DOHH2 (cell line): Measurements from ENCODE around the gene MRPL40.

Experiments used
- H3F3A ChIP-seq: fragments of 200-600 bp; sonication (generic), shearing (Covaris generic); 2 replicates; pipeline ENCODE4 v1.6.0; 2016; ENCODE audit warnings: antibody characterized with exemption, mild to moderate bottlenecking; ENCODE audit not compliant: control insufficient read depth, insufficient read depth
- H3K27ac ChIP-seq: fragments of 200-600 bp; sonication (generic); 2 replicates; pipeline ENCODE4 v1.5.1; 2014; ENCODE audit warnings: low read depth, mild to moderate bottlenecking, low read length, moderate library complexity
- H3K27me3 ChIP-seq: fragments of 200-600 bp; sonication (generic); 2 replicates; pipeline ENCODE4 v1.6.1; 2014; ENCODE audit warnings: mild to moderate bottlenecking, low read length, mixed read lengths; ENCODE audit not compliant: control insufficient read depth
- H3K36me3 ChIP-seq: fragments of 200-600 bp; sonication (generic); 2 replicates; pipeline ENCODE4 v1.6.1; 2014; ENCODE audit warnings: mild to moderate bottlenecking, low read length, moderate library complexity, mixed read lengths; ENCODE audit not compliant: control insufficient read depth
- H3K4me1 ChIP-seq: fragments of 200-600 bp; sonication (generic); 2 replicates; pipeline ENCODE4 v1.6.1; 2014; ENCODE audit warnings: mild to moderate bottlenecking, low read length, mixed read lengths; ENCODE audit not compliant: control insufficient read depth
- H3K4me2 ChIP-seq: fragments of 200-600 bp; sonication (generic); 2 replicates; pipeline ENCODE4 v1.6.0; 2014; ENCODE audit warnings: mild to moderate bottlenecking, low read length, moderate library complexity
- H3K4me3 ChIP-seq: fragments of 200-600 bp; sonication (generic); 2 replicates; pipeline ENCODE4 v1.5.1; 2014; ENCODE audit warnings: mild to moderate bottlenecking, low read length, mixed read lengths
- H3K79me2 ChIP-seq: fragments of 200-600 bp; sonication (generic); 2 replicates; pipeline ENCODE4 v1.6.1; 2014; ENCODE audit warnings: mild to moderate bottlenecking, low read length, mixed read lengths; ENCODE audit not compliant: control insufficient read depth
- H3K9me2 ChIP-seq: fragments of 200-600 bp; sonication (generic); replicated peaks from 2 replicates; pipeline ENCODE4 v1.6.1; 2014; ENCODE audit warnings: mild to moderate bottlenecking, low read length, mixed read lengths; ENCODE audit not compliant: control insufficient read depth
- H3K9me3 ChIP-seq: fragments of 200-600 bp; sonication (generic); 2 replicates; pipeline ENCODE4 v1.6.1; 2014; ENCODE audit warnings: antibody characterized with exemption, low read length, mixed read lengths; ENCODE audit not compliant: control insufficient read depth, insufficient read depth
- H4K20me1 ChIP-seq: fragments of 200-600 bp; sonication (generic); 2 replicates; pipeline ENCODE4 v1.6.0; 2014; ENCODE audit warnings: low read depth, mild to moderate bottlenecking, antibody characterized with exemption, low read length, moderate library complexity; ENCODE audit not compliant: control insufficient read depth, insufficient read depth
- CTCF ChIP-seq: fragments of 200-600 bp; sonication (generic); IDR thresholded peaks from one replicate; pipeline ENCODE4 v1.5.1; 2014; ENCODE audit warnings: antibody characterized with exemption, mild to moderate bottlenecking, low read depth, low read length; ENCODE audit not compliant: poor library complexity, severe bottlenecking
- EZH2phosphoT487 ChIP-seq: fragments of 200-600 bp; sonication (generic); IDR thresholded peaks from 2 replicates; pipeline ENCODE4 v1.6.1; 2017; ENCODE audit warnings: borderline replicate concordance, mild to moderate bottlenecking, antibody characterized with exemption, low read length, moderate library complexity, mixed read lengths

MRPL40 gene

GRCh38 chr22:19466126-19466716, 33.9 kb downstream of the MRPL40 start:
- no peak for TF ChIP-seq CTCF
- TF ChIP-seq EZH2phosphoT487 = no peak
- Histone ChIP-seq H3K79me2 (no peaks in the 10 kb centered on the region), H3K36me3 (peaks cover 86% of the 10 kb centered on the region), H3K9me2 (no peaks in the 10 kb centered on the region), H3K27ac (no peak overlapping the region), H3K4me1 (no peaks in the 10 kb centered on the region), H3F3A (no peaks in the 10 kb centered on the region), H3K4me2 (no peak overlapping the region), H3K4me3 (no peak overlapping the region), H3K9me3 (no peaks in the 10 kb centered on the region), H4K20me1 (no peaks in the 10 kb centered on the region), H3K27me3 (no peaks in the 10 kb centered on the region)

GRCh38 chr22:19466848-19467752, 34.8 kb downstream of the MRPL40 start:
- Histone ChIP-seq H3K27ac (no peak overlapping the region), H3K27me3 (no peaks in the 10 kb centered on the region), H3K9me3 (no peaks in the 10 kb centered on the region), H3K4me3 (no peak overlapping the region), H3F3A (no peaks in the 10 kb centered on the region), H3K79me2 (no peaks in the 10 kb centered on the region), H3K36me3 (peaks cover 91% of the 10 kb centered on the region), H3K9me2 (no peaks in the 10 kb centered on the region), H3K4me2 (no peak overlapping the region), H3K4me1 (no peaks in the 10 kb centered on the region), H4K20me1 (no peaks in the 10 kb centered on the region)
- TF ChIP-seq CTCF (no peak), EZH2phosphoT487 (no peak)

GRCh38 chr22:19467912-19468311, 35.6 kb downstream of the MRPL40 start:
- H3F3A ChIP-seq = no peaks in the 10 kb centered on the region
- no peaks in the 10 kb centered on the region for H3K9me3 ChIP-seq
- no peak overlapping the region for H3K4me3 ChIP-seq
- no peak overlapping the region for H3K4me2 ChIP-seq
- no peak overlapping the region for H3K27ac ChIP-seq
- H3K79me2 ChIP-seq = peaks cover 3% of the 10 kb centered on the region; the same call in 1 of the 2 replicates
- TF ChIP-seq EZH2phosphoT487 (no peak), CTCF (no peak)
- no peaks in the 10 kb centered on the region for H3K27me3 ChIP-seq
- no peaks in the 10 kb centered on the region for H3K4me1 ChIP-seq
- no peaks in the 10 kb centered on the region; the same call in 1 of the 2 replicates for H4K20me1 ChIP-seq
- peaks cover 93% of the 10 kb centered on the region for H3K36me3 ChIP-seq
- H3K9me2 ChIP-seq = no peaks in the 10 kb centered on the region
